ENCODE measurements around the gene SGSM2.

SGSM2 gene

DNA sequence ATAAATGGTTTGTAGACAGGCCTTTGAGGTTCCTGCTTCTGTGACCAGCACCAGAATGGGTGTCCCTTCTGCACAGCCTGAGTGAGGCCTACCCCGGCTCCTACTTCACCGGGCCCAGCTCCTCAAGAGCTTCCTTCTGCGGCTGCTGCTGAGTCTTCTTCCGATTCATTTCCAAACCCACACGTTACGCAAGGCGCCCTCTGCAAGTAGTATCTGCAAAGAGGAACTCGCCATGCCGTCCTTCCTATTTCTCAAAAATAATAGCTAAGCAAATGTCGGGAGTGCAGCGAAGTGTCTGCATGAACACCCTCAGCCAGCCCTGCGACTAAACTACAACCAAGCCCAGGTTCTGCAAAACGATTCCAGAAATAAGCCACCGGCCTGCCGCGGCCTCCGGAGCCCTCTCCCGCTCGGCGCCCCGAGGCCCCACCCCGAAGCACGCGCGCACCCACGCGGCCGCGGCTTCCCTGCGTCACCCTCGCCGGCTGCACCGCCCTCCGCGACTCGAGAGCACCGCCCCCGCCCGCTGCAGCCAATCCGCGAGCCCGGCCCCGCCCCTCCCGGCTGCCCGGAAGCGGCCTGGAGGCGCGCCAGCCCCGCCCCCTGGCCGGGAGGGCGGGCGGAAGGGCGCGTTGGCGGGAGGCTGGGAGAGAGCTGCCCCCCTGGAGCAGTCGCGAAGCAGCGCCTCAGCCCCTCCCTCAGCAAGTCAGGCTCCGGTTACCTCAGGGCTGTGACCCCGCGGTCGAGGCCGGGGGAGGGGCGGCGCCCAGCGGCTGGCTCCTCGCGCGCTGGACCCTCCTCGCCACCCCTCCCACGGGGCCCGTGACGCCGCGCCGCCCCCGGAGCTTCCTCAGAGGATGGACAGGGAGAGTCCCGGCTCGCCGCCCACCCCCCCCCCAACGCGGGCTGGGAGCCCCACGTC is 55.2 kb downstream of the SGSM2 start:
- no peaks in the 10 kb centered on the region for H3K9me2 ChIP-seq (replicated peaks; ENCODE audit: insufficient read depth, low read length)
- peak overlapping the region; percentile 82 for H3K4me2 ChIP-seq (ENCODE audit: low read depth, low read length, poor library complexity, severe bottlenecking)
- TF ChIP-seq, protein P1, sequence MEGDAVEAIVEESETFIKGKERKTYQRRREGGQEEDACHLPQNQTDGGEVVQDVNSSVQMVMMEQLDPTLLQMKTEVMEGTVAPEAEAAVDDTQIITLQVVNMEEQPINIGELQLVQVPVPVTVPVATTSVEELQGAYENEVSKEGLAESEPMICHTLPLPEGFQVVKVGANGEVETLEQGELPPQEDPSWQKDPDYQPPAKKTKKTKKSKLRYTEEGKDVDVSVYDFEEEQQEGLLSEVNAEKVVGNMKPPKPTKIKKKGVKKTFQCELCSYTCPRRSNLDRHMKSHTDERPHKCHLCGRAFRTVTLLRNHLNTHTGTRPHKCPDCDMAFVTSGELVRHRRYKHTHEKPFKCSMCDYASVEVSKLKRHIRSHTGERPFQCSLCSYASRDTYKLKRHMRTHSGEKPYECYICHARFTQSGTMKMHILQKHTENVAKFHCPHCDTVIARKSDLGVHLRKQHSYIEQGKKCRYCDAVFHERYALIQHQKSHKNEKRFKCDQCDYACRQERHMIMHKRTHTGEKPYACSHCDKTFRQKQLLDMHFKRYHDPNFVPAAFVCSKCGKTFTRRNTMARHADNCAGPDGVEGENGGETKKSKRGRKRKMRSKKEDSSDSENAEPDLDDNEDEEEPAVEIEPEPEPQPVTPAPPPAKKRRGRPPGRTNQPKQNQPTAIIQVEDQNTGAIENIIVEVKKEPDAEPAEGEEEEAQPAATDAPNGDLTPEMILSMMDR (IDR thresholded peaks at IDR 0.05; ENCODE audit: insufficient read depth, low read length, poor library complexity, severe bottlenecking) = no peak
- TF ChIP-seq EZH2phosphoT487 (conservative IDR thresholded peaks at IDR 0.05; ENCODE audit: low read length) = no peak
- peaks cover 9% of the 10 kb centered on the region; the same call in 1 of the 2 replicates for H3K79me2 ChIP-seq (ENCODE audit: insufficient read depth, low read length)
- peaks cover 6% of the 10 kb centered on the region; the same call in 1 of the 2 replicates for H3F3A ChIP-seq (ENCODE audit: insufficient read depth)
- peak overlapping the region; percentile 78 for H3K9ac ChIP-seq (ENCODE audit: low read length)
- no peaks in the 10 kb centered on the region for H3K9me3 ChIP-seq (ENCODE audit: insufficient read depth, low read length)
- no peaks in the 10 kb centered on the region for H3K27me3 ChIP-seq (ENCODE audit: low read length)
- H4K20me1 ChIP-seq (ENCODE audit: low read depth, low read length) = no peaks in the 10 kb centered on the region
- peak overlapping the region; percentile 84 for H3K27ac ChIP-seq (ENCODE audit: low read depth, low read length)
- no peaks in the 10 kb centered on the region for H3K36me3 ChIP-seq (ENCODE audit: low read length)
- peak overlapping the region; percentile 54 for H3K4me3 ChIP-seq (ENCODE audit: insufficient read depth, low read length, poor library complexity, severe bottlenecking)
- peak overlapping the region; percentile 49 for H2AFZ ChIP-seq (ENCODE audit: low read depth, low read length, severe bottlenecking)

DNA sequence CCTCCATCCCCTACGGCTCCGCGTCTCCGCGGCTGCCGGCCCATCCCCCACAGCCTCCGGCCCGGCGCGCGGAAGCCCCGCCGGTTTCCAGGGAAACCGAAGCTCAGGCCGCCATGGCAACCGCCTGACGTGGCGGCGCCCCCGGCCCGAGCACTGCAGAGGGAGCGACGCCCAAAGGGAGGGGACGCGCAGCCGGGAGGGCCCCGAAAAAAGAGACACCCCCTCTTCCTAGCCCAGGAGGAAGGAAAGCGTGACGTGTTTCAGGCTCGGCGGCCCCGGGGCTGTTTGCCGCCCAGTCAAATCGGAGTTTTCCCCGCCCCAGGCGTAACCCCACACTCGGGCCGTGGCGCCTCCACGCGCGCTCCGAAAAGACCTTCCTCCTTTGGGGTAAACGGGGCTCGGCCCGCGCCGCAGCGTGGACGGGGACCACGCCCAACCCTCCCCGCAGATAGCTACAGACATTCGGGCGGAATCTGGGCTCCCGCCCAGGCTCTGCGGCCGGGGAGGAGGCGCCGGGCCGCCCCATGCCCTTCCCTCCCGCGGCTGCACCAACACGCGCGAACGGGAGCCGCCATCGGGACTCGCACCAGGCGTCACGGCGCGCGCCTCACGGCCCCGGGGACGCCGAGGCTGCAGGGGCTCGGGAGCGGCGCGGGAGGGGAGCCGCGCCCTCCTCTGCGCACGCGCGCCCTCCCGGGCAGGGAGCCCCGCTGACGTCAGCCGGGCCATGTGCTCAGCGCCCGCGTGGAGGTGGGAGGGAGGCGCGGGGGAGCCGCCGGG is 56.1 kb downstream of the SGSM2 start:
- H3K27me3 ChIP-seq (ENCODE audit: low read length) = no peaks in the 10 kb centered on the region
- H3K4me2 ChIP-seq (ENCODE audit: low read depth, low read length, poor library complexity, severe bottlenecking) = peak overlapping the region; percentile 66
- H2AFZ ChIP-seq (ENCODE audit: low read depth, low read length, severe bottlenecking) = peak overlapping the region; percentile 23
- peak overlapping the region; percentile 84 for H3K27ac ChIP-seq (ENCODE audit: low read depth, low read length)
- H3K9me3 ChIP-seq (ENCODE audit: insufficient read depth, low read length) = no peaks in the 10 kb centered on the region
- H3F3A ChIP-seq (ENCODE audit: insufficient read depth) = peaks cover 6% of the 10 kb centered on the region; the same call in 1 of the 2 replicates
- H3K9me2 ChIP-seq (replicated peaks; ENCODE audit: insufficient read depth, low read length) = no peaks in the 10 kb centered on the region
- peaks cover 2% of the 10 kb centered on the region; the same call in 1 of the 2 replicates for H4K20me1 ChIP-seq (ENCODE audit: low read depth, low read length)
- peak overlapping the region; percentile 54 for H3K4me3 ChIP-seq (ENCODE audit: insufficient read depth, low read length, poor library complexity, severe bottlenecking)
- no peaks in the 10 kb centered on the region for H3K36me3 ChIP-seq (ENCODE audit: low read length)
- H3K79me2 ChIP-seq (ENCODE audit: insufficient read depth, low read length) = peaks cover 9% of the 10 kb centered on the region; the same call in 1 of the 2 replicates
- peak overlapping the region; percentile 78 for H3K9ac ChIP-seq (ENCODE audit: low read length)
- TF ChIP-seq EZH2phosphoT487 (conservative IDR thresholded peaks at IDR 0.05; ENCODE audit: low read length) = no peak
- TF ChIP-seq, protein P1 (IDR thresholded peaks at IDR 0.05; ENCODE audit: insufficient read depth, low read length, poor library complexity, severe bottlenecking) = no peak

DNA sequence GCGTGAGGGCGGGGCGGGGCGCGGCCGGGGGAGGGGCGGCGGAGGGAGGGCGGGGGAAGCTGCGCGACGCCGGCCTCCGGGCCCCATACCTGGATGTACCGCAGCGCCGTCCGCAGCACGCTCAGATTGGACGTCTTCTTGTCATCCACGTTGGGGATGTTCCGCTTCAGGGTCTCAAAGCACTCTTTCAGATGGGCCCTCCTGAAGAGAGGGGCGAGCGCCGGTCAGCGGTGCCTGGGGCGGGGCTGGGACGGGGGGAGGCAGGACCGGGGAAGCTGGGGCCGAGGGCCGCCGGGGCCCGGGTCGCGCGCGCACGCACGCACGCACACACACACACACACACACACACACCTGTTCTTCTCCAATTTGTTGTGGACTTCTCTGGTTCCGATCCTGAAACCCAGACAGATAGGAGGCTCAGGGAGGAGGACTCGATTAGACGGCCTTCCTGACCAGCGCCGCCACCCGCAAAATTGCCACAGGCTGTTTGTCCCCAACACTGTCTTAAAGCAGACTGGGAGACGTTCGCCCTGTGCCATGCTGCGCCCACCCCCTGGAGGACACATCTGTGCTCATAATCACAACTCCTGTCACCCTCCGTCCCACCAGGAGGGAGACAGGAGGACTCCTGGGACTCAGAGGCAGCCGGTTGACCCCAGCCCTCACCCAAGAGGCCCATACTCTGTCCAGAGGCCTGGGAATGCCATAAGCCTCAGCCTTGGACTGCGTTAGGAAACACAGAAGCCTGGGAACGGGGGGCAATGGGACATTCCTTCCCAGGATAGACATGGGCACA is 56.9 kb downstream of the SGSM2 start:
- Histone ChIP-seq H3K4me3 (ENCODE audit: insufficient read depth, low read length, poor library complexity, severe bottlenecking) (no peak overlapping the region), H3K79me2 (ENCODE audit: insufficient read depth, low read length) (peaks cover 9% of the 10 kb centered on the region; the same call in 1 of the 2 replicates)

More for the DNA sequence above, 56.9 kb downstream of the SGSM2 start:
- H3K27ac ChIP-seq (ENCODE audit: low read depth, low read length) = no peak overlapping the region
- no peaks in the 10 kb centered on the region for H3K36me3 ChIP-seq (ENCODE audit: low read length)
- H3F3A ChIP-seq (ENCODE audit: insufficient read depth) = peaks cover 6% of the 10 kb centered on the region; the same call in 1 of the 2 replicates
- no peaks in the 10 kb centered on the region for H3K9me2 ChIP-seq (replicated peaks; ENCODE audit: insufficient read depth, low read length)
- H4K20me1 ChIP-seq (ENCODE audit: low read depth, low read length) = peaks cover 4% of the 10 kb centered on the region; the same call in 1 of the 2 replicates
- H2AFZ ChIP-seq (ENCODE audit: low read depth, low read length, severe bottlenecking) = no peak overlapping the region
- peak overlapping the region; percentile 35; the same call in 1 of the 2 replicates for H3K9ac ChIP-seq (ENCODE audit: low read length)
- H3K4me2 ChIP-seq (ENCODE audit: low read depth, low read length, poor library complexity, severe bottlenecking) = peak overlapping the region; percentile 55
- H3K27me3 ChIP-seq (ENCODE audit: low read length) = no peaks in the 10 kb centered on the region
- no peaks in the 10 kb centered on the region for H3K9me3 ChIP-seq (ENCODE audit: insufficient read depth, low read length)
- no peak for TF ChIP-seq EZH2phosphoT487 (conservative IDR thresholded peaks at IDR 0.05; ENCODE audit: low read length)
- TF ChIP-seq, protein P1 (IDR thresholded peaks at IDR 0.05; ENCODE audit: insufficient read depth, low read length, poor library complexity, severe bottlenecking) = no peak
